IMR-90 (cell line): ENCODE data around the gene LPIN1. TPM values are rescaled to one million over a fixed set of nuclear protein-coding genes. Genes with fewer than 3 reads are reported as not detected.

Experiments
- ATAC-seq: fragments of 200-7000 bp; cut with Tn5 transposase; 2 replicates; pipeline ENCODE4 v1.9.1; 2020; ENCODE audit warnings: low read depth, mild to moderate bottlenecking, moderate library complexity
- BruUV-seq: library from RNA; stranded (reverse); fragments of 400-500 nt; replicated peaks from 2 replicates; lab custom pipeline; 2021; lab: Mats Ljungman, UMichigan
- CTCF ChIA-PET: fragments of 300-600 bp; formaldehyde crosslinking; extraction: SDS; loops from one replicate; lab custom pipeline; 2021; ENCODE audit warnings: antibody characterized with exemption; lab: Yijun Ruan, JAX
- POLR2A ChIA-PET: fragments of 300-600 bp; sonication (Branson Sonifier 250); formaldehyde crosslinking; loops from one replicate; lab custom pipeline; 2022; ENCODE audit warnings: antibody characterized with exemption; ENCODE audit not compliant: unreplicated experiment; lab: Charles Lee
- DNase-seq: peaks from one replicate; pipeline ENCODE4 v3.0.0; 2013
- H2AFZ ChIP-seq: replicated peaks from 2 replicates; pipeline ENCODE3; 2013; ENCODE audit warnings: low read length, mild to moderate bottlenecking; ENCODE audit not compliant: poor library complexity
- H2AK5ac ChIP-seq: 2 replicates; pipeline ENCODE4 v1.6.1; 2013; ENCODE audit warnings: low read depth, low read length, inconsistent platforms
- H2AK9ac ChIP-seq: replicated peaks from 2 replicates; pipeline ENCODE3; 2013; ENCODE audit warnings: mild to moderate bottlenecking, low read depth, low read length, moderate library complexity; ENCODE audit not compliant: poor library complexity
- H2BK120ac ChIP-seq: 2 replicates; pipeline ENCODE4 v1.6.1; 2013; ENCODE audit warnings: low read depth, low read length, inconsistent platforms
- H2BK15ac ChIP-seq: 3 replicates; pipeline ENCODE4 v1.6.1; 2013; ENCODE audit warnings: low read depth, low read length, inconsistent platforms
- H2BK20ac ChIP-seq: 2 replicates; pipeline ENCODE4 v1.6.1; 2013; ENCODE audit warnings: low read depth, mild to moderate bottlenecking, inconsistent platforms, low read length, moderate library complexity
- H2BK5ac ChIP-seq: 2 replicates; pipeline ENCODE4 v1.6.1; 2013; ENCODE audit warnings: mild to moderate bottlenecking, low read depth, low read length, inconsistent platforms; ENCODE audit not compliant: poor library complexity, severe bottlenecking
- H3K14ac ChIP-seq: replicated peaks from 2 replicates; pipeline ENCODE4 v1.6.1; 2013; ENCODE audit warnings: low read depth, low read length, inconsistent platforms
- H3K18ac ChIP-seq: 2 replicates; pipeline ENCODE4 v1.6.1; 2013; ENCODE audit warnings: low read depth, low read length, control low read depth
- H3K23ac ChIP-seq: 2 replicates; pipeline ENCODE4 v1.6.1; 2013; ENCODE audit warnings: low read depth, low read length, inconsistent platforms
- H3K27ac ChIP-seq: 2 replicates; pipeline ENCODE4 v1.5.1; 2013; ENCODE audit warnings: mild to moderate bottlenecking, control low read depth, low read length; ENCODE audit not compliant: insufficient read depth
- H3K27me3 ChIP-seq: 2 replicates; pipeline ENCODE4 v1.6.1; 2013; ENCODE audit warnings: low read length; ENCODE audit not compliant: control insufficient read depth, insufficient read depth
- H3K36me3 ChIP-seq: 2 replicates; pipeline ENCODE4 v1.6.1; 2013; ENCODE audit warnings: low read length, mixed read lengths; ENCODE audit not compliant: control insufficient read depth, insufficient read depth
- H3K4ac ChIP-seq: 2 replicates; pipeline ENCODE4 v1.6.1; 2013; ENCODE audit warnings: low read depth, low read length, inconsistent platforms
- H3K4me1 ChIP-seq: 2 replicates; pipeline ENCODE4 v1.6.1; 2013; ENCODE audit warnings: low read length, mixed read lengths; ENCODE audit not compliant: control insufficient read depth, insufficient read depth
- H3K4me2 ChIP-seq: 2 replicates; pipeline ENCODE4 v1.6.1; 2013; ENCODE audit warnings: low read depth, mild to moderate bottlenecking, control low read depth, low read length, moderate library complexity
- H3K4me3 ChIP-seq: 2 replicates; pipeline ENCODE4 v1.5.1; 2013; ENCODE audit warnings: low read depth, mild to moderate bottlenecking, control low read depth, low read length, moderate library complexity; ENCODE audit not compliant: insufficient read depth
- H3K56ac ChIP-seq: 2 replicates; pipeline ENCODE4 v1.6.1; 2013; ENCODE audit warnings: low read length, inconsistent platforms; ENCODE audit not compliant: insufficient read depth; ENCODE audit errors: extremely low read depth
- H3K79me1 ChIP-seq, 2 experiments: 2 replicates each; pipeline ENCODE4 v1.6.1; 2013; ENCODE audit warnings: low read length in 2 of 2, inconsistent platforms in 1 of 2, low read depth in 1 of 2
- H3K9ac ChIP-seq: 2 replicates; pipeline ENCODE4 v1.6.1; 2013; ENCODE audit warnings: low read depth, low read length, control low read depth
- H3K9me1 ChIP-seq: 2 replicates; pipeline ENCODE4 v1.6.1; 2013; ENCODE audit warnings: low read length, inconsistent platforms; ENCODE audit not compliant: insufficient read depth
- H3K9me3 ChIP-seq: 2 replicates; pipeline ENCODE4 v1.6.1; 2013; ENCODE audit warnings: low read length; ENCODE audit not compliant: control insufficient read depth, insufficient read depth
- H4K20me1 ChIP-seq: 2 replicates; pipeline ENCODE4 v1.6.1; 2013; ENCODE audit warnings: low read length, inconsistent platforms; ENCODE audit not compliant: insufficient read depth
- H4K5ac ChIP-seq: 2 replicates; pipeline ENCODE4 v1.6.1; 2013; ENCODE audit warnings: mild to moderate bottlenecking, low read depth, low read length, control low read depth
- H4K8ac ChIP-seq, 2 experiments: 2 replicates each; pipeline ENCODE4 v1.6.1; 2013; ENCODE audit warnings: low read depth in 2 of 2, low read length in 2 of 2, control low read depth in 1 of 2, inconsistent platforms in 1 of 2
- H4K91ac ChIP-seq: 2 replicates; pipeline ENCODE4 v1.6.1; 2013; ENCODE audit warnings: low read depth, low read length, inconsistent platforms; ENCODE audit not compliant: insufficient read depth
- CEBPB ChIP-seq: IDR thresholded peaks from 2 replicates; pipeline ENCODE4 v1.6.1; 2012; ENCODE audit warnings: low read depth, low read length, improper control_type of control experiment
- CTCF ChIP-seq: conservative IDR thresholded peaks from 2 replicates; pipeline ENCODE4 v1.5.1; 2012; ENCODE audit warnings: mild to moderate bottlenecking, low read depth, low read length, improper control_type of control experiment
- MAFK ChIP-seq: IDR thresholded peaks from 2 replicates; pipeline ENCODE4 v1.6.1; 2012; ENCODE audit warnings: low read depth, low read length, improper control_type of control experiment
- MXI1 ChIP-seq: IDR thresholded peaks from 2 replicates; pipeline ENCODE4 v1.6.1; 2012; ENCODE audit warnings: low read depth, mild to moderate bottlenecking, low read length, moderate library complexity, borderline replicate concordance
- USF2 ChIP-seq: fragments of 150-350 bp; IDR thresholded peaks from 2 replicates; pipeline ENCODE4 v1.6.1; 2017; ENCODE audit warnings: mild to moderate bottlenecking, antibody characterized with exemption, low read length, low read depth
- WGBS, 2 experiments: methylation state at CpG; one replicate each; pipeline versions ENCODE4 v1.1.5 to v1.1.7; 2013; ENCODE audit warnings: missing lambda C conversion rate in 2 of 2; ENCODE audit not compliant: insufficient read length in 1 of 2; ENCODE audit errors: extremely low coverage in 2 of 2; 5-methylcytosine and 5-hydroxymethylcytosine counted together
- dilution Hi-C: fragments of 300-500 bp; cut with HindIII; formaldehyde crosslinking; loops from one replicate; pipeline ENCODE4 v1.14.3; 2018; ENCODE audit warnings: low sequenced_read_pairs; ENCODE audit not compliant: unreplicated experiment
- in situ Hi-C: fragments of 300-500 bp; cut with MboI; formaldehyde crosslinking; loops from 3 replicates; pipeline ENCODE4 v1.14.3; 2019; ENCODE audit warnings: low sequenced_read_pairs, inconsistent platforms, mixed read lengths
- intact Hi-C: fragments of 100-400 bp; cut with micrococcal nuclease; formaldehyde crosslinking; loops from 2 replicates; pipeline ENCODE4 v1.10.0; 2022
- polyA plus RNA-seq, 3 experiments: library from polyadenylated mRNA; depleted of rRNA; stranded (reverse); fragments of >200 nt; gene quantifications; 2 replicates each; pipeline ENCODE4 v1.2.3, GENCODE V29; 2012; ENCODE audit warnings: low replicate concordance in 1 of 3
- total RNA-seq: library from RNA; depleted of rRNA; stranded (reverse); fragments of >200 nt; gene quantifications from 2 replicates; pipeline ENCODE4 v1.2.3, GENCODE V29; 2012

The LPIN1 gene
- total and polyA plus RNA-seq, 2 of the 4 experiments (the other 2 are of a cell fraction), result 21.3 to 25.1 TPM

GRCh38 chr2:11866358-11867335 is 120.2 kb downstream of the LPIN1 start:
- intact Hi-C loops, result no loop called here
- WGBS, 2 experiments, result 80% methylated on average over 2 of the region's 12 CpGs; no CpG with 5 or more reads in 1 of the 2 experiments
- in situ Hi-C loops, result loop anchor here (10.0 kb wide), 1 partner anchor 848 kb away; the partner anchor contains the start of gene TRIB2
- no peaks in the 10 kb centered on the region for H4K20me1 ChIP-seq
- no peaks in the 10 kb centered on the region for H3K79me1 ChIP-seq
- DNase-seq, result no peak
- no peak overlapping the region; the same call in 1 of the 2 replicates for H3K4ac ChIP-seq
- ATAC-seq, result no peak
- H2AFZ ChIP-seq, result no peak overlapping the region
- no peak overlapping the region for H3K23ac ChIP-seq
- dilution Hi-C loops, result no loop called here
- no peak overlapping the region for H2AK9ac ChIP-seq
- no peak overlapping the region for H4K8ac ChIP-seq
- no peak overlapping the region for H2BK5ac ChIP-seq
- H3K4me1 ChIP-seq, result peaks cover 2% of the 10 kb centered on the region; the same call in 1 of the 2 replicates
- no peaks in the 10 kb centered on the region; the same call in 1 of the 2 replicates for H3K27me3 ChIP-seq
- H2BK20ac ChIP-seq, result no peak overlapping the region
- no peaks in the 10 kb centered on the region for H3K36me3 ChIP-seq
- no peak overlapping the region for H4K5ac ChIP-seq
- no peak overlapping the region for H3K9ac ChIP-seq
- no peak overlapping the region for H3K27ac ChIP-seq
- POLR2A ChIA-PET, result no interaction called here
- no peak overlapping the region for H2AK5ac ChIP-seq
- CTCF ChIA-PET, result no interaction called here
- H3K9me3 ChIP-seq, result peaks cover 2% of the 10 kb centered on the region; the same call in 1 of the 2 replicates
- no peak overlapping the region for H3K56ac ChIP-seq
- BruUV-seq, result no TSS peak
- TF ChIP-seq CEBPB (no peak), CTCF (no peak), USF2 (no peak), MAFK (no peak), MXI1 (no peak)
- H3K18ac ChIP-seq, result no peak overlapping the region
- H3K9me1 ChIP-seq, result no peaks in the 10 kb centered on the region
- H4K91ac ChIP-seq, result no peak overlapping the region
- H3K14ac ChIP-seq, result no peak overlapping the region
- H2BK15ac ChIP-seq, result no peak overlapping the region
- H2BK120ac ChIP-seq, result no peak overlapping the region
- H3K4me2 ChIP-seq, result no peak overlapping the region
- no peak overlapping the region for H3K4me3 ChIP-seq
